Myocyte (in vitro differentiated cells): Measurements from ENCODE around the gene VAV2. TPM values are rescaled to one million over a fixed set of nuclear protein-coding genes. Genes with fewer than 3 reads are reported as not detected.

Experiments used
- DNase-seq: peaks from one replicate; pipeline ENCODE4 v3.0.0-alpha.2; 2012; ENCODE audit warnings: low read depth
- total RNA-seq: library from RNA; depleted of rRNA; stranded (reverse); fragments of >200 nt; gene quantifications from 2 replicates; pipeline ENCODE4 v1.2.3, GENCODE V29; 2014

Gene VAV2
- total RNA-seq, 1 donor from 2014 or later: 10.4 TPM

- no peak for DNase-seq
Measured at GRCh38 chr9:133843751-133844397, 148.2 kb downstream of the VAV2 start.

DNA sequence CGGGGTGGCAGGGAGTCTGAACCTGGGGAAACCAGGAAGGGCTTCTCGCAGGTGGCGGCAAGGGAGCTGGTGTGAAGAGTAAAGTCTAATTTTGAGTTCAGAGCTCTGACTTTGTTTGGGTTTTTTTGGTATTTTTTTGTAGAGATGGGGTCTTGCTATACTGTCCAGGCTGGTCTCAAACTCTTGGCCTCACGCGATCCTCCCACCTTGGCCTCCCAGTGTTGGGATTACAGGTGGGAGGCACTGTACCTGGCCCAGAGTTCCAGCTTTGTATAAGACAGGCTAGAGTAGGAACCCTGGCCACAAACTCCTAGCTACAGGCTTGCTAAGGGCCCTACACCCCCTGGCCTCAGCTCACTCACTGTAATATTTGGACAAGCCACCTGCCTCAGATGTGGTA lies 148.9 kb downstream of the VAV2 start:
- no peak for DNase-seq

DNA sequence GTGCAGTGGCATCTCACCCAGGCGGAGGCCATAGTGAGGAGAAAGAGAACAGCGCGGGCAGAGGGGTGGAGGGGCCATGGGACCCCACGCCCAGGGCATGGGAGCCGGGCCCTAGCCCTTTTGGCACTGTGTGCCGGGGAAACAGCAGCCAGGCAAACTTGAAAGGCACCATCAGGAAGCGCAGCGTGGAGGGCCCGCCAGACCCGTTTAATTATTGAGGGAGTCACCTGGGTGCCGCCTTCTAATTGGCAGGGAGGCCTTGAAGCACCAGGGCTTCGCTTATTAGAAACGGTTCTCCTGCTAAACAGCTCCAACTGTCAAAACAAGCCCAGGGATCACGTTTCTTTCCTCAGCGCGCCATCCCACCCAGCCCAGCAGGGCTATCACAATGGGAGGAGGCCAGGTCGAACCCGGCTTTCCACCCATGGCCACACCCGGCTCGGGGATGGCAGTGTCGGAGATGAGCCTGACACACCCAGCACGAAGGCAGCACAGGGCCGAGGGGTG lies 149.3 kb downstream of the VAV2 start:
- no peak for DNase-seq

DNA sequence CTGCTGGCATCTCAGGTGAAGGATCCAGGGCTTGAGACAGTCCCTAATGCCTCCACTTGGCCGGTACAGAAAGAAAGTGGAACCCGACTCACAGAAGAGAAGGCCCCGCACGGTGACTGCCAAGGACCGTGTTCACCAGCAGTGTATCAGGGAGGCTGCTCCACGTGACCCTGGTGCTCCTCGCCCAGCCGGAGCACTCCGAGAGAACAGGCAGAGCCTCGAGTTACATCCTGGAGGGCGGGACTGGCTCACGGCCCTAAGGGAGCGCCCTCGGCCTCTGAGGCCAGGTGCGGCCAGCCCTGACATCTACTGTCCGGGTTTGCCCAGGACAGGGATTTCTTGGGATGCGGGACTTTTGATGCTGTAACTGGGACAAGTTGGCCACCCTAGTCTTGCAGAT lies 149.9 kb downstream of the VAV2 start:
- no peak for DNase-seq

DNA sequence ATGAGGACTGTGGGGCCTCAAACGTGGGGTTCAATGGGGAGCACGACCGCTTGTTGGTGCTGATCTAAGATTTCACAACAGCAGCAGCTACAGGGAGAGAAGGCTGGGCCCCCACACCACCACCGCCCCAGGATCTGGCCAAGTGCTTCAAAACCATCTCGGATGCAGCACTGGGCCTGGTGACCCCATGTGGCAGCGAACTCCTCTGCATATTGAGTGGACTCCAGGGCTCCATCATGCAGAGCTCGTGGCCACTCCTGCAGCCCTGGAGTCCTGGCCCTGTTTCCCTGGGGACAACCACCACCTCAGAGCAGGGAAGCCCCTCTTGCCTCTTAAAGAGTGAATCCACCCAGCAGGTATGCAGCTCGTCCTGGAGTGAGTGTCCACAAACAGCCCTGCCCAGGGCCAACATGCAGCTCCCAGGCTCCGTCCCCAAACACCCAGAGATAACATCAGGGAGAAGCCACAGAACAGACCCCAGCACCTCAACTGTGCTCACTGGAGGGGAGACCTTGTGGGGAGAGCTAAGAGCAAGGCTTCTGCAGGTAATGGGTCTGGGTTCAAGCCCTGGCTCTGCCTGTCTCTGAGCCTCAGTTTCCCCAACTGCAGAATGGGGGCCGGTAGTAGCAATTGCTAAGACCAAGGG lies 150.8 kb downstream of the VAV2 start:
- DNase-seq: no peak

DNA sequence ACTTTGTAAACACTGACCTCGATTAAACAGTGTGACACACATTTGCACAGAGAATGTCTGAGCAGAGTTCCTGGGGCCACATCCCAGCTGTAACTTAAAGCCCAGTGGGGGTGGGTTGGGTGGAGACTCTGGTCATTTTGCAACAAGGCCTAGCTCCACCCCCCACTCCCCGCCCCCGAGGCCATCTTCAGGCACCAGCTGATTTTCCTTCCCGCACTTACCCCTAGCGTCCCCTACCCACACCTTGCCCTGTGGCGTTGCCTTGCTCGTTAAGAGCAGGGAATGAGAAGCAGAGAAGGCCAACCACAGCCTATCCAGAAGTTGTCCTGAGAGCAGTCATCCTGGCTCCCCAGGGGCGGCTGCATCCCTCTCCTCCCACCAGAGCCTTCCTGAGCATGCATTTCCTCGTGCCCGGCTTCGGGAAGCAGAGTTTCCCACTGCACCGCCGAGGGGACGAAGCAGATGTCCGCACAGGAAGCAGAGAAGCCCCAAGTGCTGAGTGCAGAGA lies 152.2 kb downstream of the VAV2 start:
- no peak for DNase-seq

GRCh38 chr9:133838859-133839507 lies 153.1 kb downstream of the VAV2 start:
- no peak for DNase-seq

GRCh38 chr9:133837627-133838597 lies 154.2 kb downstream of the VAV2 start:
- no peak for DNase-seq

DNA sequence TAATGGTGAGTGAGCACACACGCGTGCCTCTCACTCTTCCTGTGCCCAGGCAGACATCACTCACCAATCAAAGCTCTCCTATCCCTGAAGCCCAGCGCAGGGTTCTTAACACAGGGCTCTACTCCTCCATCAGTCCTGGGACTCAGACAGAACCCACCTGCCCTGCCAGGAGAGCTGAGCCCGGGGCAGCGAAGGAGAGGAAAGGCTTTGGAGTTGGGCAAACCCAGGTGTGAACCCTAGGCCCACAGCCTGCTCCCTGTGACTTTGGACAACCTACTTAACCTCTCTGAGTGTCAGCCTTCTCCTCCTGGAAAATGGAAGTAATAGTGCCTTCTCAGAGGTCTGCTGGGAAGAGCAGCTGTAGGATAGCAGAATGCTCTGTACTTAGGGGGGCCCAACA lies 155.3 kb downstream of the VAV2 start:
- DNase-seq: no peak

DNA sequence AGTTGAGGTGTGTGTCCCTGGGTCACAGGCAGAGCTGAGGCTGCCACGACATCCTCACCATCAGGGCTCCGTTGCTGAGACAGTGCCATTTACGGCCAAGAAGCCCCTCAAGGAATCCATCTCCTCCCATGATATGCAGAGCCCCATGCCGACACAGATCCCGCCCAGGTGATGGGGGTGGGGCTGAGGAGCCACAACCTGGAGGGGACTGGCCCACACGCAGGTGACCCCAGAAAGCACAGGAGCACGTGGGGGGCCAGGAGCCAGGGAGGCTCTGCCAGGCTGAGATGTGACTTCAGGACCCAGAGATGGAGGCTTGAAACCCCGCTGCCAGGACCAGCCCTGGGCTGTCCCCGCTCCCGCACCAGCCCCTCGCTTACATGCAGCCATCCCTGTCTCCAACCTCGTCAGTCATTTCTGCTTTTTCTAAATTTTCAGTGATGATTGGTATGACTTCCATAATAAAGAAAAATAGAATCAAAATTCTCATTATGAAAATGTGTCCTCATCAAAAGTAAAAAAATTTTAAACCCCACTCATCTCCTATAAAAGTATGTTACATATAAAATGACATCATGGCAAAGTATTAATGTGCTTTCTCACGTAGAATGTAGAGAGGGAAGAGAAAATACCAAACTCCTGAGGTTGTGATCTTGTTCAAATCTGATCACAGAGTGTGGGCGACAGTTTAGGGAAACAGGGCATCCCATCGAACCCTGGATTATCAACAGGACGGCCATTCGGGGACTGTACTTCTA lies 155.9 kb downstream of the VAV2 start:
- no peak for DNase-seq

DNA sequence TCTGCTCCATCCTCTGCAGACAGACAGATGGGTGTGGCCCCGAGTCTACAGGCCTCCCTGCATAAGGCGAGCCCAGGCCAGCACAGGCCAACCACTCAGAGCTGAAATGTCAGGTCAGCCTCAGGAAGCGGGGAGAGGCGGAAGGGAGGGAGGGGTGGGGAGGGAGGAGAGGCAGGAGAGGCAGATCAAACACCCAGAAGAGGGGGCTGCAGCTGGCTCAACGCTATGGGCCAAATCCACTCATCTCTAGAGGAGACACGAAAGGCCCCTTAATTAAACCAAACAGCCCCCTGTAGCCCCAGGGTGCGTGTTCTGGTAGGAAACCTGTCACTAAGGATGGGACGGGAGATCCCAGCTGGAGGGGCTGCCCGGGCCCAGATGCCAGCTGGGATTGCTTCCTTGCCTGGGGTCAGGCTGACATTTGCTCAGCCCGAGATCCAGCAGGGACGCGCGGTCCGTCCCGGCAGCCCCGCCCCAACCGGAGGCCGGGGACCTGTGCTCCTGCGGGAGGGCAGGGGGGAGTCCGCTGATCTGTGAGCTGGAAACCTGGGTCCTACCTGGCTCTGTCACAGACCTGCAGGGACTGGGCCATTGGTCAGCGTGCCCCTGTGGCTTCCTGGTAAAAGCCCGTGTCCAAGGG lies 156.7 kb downstream of the VAV2 start:
- no peak for DNase-seq

GRCh38 chr9:133834080-133834976 lies 157.8 kb downstream of the VAV2 start:
- no peak for DNase-seq

GRCh38 chr9:133833388-133834025 lies 158.6 kb downstream of the VAV2 start:
- DNase-seq: no peak

- DNase-seq: no peak
Measured at GRCh38 chr9:133832877-133833276, 159.2 kb downstream of the VAV2 start.

GRCh38 chr9:133830711-133831110 lies 161.4 kb downstream of the VAV2 start:
- DNase-seq: no peak

GRCh38 chr9:133830310-133830709 lies 161.8 kb downstream of the VAV2 start:
- DNase-seq: no peak

DNA sequence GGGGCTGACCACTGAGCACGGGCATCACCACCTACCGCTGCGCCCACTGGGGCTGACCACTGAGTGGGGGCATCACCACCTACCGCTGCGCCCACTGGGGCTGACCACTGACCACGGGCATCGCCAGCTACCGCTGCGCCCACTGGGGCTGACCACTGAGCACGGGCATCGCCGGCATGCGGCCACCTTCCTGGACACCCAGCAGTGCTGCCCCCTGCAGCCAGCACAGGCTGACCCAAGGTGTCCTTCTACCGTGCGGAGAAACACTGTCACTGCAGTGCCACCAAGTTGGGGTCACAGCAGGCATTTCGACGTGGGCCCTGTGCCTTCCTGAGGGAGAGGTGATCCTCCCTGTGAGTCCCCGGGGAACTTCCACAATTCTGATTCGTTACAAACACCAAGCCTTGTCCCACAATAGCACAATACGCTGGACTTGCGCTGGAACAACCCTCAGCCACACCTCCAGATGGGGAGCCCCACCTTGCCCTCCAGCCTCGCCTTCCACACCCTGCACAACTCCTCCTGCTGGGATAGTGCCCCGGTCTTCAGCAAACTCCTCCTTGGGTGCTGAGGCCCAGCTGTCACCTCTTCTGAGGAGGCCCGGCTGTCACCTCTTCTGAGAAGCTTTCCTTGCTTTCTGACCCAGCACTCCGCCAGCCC lies 163.7 kb downstream of the VAV2 start:
- no peak for DNase-seq
